Measurements from ENCODE around the gene BCLAF3.

DNA sequence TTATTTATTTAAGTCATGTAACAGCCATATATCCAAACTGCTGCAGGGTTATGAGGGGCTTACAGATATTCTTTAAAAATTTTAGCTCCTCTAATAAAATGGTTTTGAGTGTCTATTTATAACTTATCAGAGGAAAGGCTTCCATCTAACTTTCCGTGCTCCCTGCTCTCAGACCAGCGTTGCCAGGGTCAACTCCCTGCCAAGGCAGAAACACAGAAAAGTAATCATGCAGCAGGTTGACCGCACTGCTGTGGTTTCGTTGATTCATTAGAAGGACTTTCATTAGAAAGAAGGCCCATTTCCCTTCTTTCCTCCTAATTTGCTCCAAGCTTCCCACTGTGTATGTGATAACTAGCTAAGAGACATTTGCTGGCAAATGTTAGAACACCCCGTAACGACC lies 33.9 kb downstream of the BCLAF3 start:
- TF ChIP-seq, protein P1, sequence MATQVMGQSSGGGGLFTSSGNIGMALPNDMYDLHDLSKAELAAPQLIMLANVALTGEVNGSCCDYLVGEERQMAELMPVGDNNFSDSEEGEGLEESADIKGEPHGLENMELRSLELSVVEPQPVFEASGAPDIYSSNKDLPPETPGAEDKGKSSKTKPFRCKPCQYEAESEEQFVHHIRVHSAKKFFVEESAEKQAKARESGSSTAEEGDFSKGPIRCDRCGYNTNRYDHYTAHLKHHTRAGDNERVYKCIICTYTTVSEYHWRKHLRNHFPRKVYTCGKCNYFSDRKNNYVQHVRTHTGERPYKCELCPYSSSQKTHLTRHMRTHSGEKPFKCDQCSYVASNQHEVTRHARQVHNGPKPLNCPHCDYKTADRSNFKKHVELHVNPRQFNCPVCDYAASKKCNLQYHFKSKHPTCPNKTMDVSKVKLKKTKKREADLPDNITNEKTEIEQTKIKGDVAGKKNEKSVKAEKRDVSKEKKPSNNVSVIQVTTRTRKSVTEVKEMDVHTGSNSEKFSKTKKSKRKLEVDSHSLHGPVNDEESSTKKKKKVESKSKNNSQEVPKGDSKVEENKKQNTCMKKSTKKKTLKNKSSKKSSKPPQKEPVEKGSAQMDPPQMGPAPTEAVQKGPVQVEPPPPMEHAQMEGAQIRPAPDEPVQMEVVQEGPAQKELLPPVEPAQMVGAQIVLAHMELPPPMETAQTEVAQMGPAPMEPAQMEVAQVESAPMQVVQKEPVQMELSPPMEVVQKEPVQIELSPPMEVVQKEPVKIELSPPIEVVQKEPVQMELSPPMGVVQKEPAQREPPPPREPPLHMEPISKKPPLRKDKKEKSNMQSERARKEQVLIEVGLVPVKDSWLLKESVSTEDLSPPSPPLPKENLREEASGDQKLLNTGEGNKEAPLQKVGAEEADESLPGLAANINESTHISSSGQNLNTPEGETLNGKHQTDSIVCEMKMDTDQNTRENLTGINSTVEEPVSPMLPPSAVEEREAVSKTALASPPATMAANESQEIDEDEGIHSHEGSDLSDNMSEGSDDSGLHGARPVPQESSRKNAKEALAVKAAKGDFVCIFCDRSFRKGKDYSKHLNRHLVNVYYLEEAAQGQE (IDR thresholded peaks at IDR 0.05; ENCODE audit: low read depth) = no peak
- TF ChIP-seq YY1 (IDR thresholded peaks at IDR 0.05; ENCODE audit: low read depth) (no peak), TAF1 (IDR thresholded peaks at IDR 0.05; ENCODE audit: low read depth) (no peak), CREB1 (IDR thresholded peaks at IDR 0.05; ENCODE audit: low read depth) (no peak), RAD21 (IDR thresholded peaks at IDR 0.05; ENCODE audit: low read depth) (no peak), EP300 (IDR thresholded peaks at IDR 0.05; ENCODE audit: borderline replicate concordance) (no peak), NFIC (IDR thresholded peaks at IDR 0.05) (no peak), CEBPB (IDR thresholded peaks at IDR 0.05) (no peak), EGR1 (IDR thresholded peaks at IDR 0.05) (no peak)
- TF ChIP-seq, protein P2, sequence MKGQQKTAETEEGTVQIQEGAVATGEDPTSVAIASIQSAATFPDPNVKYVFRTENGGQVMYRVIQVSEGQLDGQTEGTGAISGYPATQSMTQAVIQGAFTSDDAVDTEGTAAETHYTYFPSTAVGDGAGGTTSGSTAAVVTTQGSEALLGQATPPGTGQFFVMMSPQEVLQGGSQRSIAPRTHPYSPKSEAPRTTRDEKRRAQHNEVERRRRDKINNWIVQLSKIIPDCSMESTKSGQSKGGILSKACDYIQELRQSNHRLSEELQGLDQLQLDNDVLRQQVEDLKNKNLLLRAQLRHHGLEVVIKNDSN (IDR thresholded peaks at IDR 0.05) = no peak
